GM18873 (cell line): ENCODE data around the gene GJD2.

Source experiments
- ATAC-seq: cut with Tn5 transposase; IDR thresholded peaks from one replicate; pipeline ENCODE4 v1.9.1; 2021; ENCODE audit warnings: mild to moderate bottlenecking, moderate library complexity, moderate number of reproducible peaks; ENCODE audit not compliant: unreplicated experiment, low FRiP score

The GJD2 gene

GRCh38 chr15:34754674-34755418 is at the start of gene GJD2:
GJD2 (minus strand) TSS chr15:34754998; CDS start chr15:34754488, 510 bp downstream.
- no peak for ATAC-seq

- ATAC-seq: no peak
These were observed 49.3 kb upstream of the GJD2 start for GRCh38 chr15:34804113-34804512.

- no peak for ATAC-seq
These were observed 48.3 kb upstream of the GJD2 start for GRCh38 chr15:34802803-34803750.

DNA sequence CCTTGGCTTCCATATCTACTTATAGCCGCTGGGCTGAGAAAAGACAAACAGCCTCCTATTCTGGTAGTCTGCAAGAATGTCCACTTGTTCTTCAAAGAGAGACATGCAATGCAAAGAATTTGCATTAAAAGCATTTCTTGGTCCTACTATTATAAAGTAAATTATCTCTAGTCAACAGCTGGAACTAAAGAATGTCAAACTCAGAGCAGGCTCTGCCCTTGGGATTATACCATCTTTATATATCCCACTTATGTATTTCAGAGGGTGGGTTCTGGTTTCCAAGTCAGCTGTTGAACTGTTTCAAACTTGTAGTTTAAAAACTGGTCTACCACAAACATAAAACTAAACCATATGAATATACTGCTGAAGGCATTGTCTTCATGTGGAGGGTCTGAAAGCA is 47.6 kb upstream of the GJD2 start:
- no peak for ATAC-seq

DNA sequence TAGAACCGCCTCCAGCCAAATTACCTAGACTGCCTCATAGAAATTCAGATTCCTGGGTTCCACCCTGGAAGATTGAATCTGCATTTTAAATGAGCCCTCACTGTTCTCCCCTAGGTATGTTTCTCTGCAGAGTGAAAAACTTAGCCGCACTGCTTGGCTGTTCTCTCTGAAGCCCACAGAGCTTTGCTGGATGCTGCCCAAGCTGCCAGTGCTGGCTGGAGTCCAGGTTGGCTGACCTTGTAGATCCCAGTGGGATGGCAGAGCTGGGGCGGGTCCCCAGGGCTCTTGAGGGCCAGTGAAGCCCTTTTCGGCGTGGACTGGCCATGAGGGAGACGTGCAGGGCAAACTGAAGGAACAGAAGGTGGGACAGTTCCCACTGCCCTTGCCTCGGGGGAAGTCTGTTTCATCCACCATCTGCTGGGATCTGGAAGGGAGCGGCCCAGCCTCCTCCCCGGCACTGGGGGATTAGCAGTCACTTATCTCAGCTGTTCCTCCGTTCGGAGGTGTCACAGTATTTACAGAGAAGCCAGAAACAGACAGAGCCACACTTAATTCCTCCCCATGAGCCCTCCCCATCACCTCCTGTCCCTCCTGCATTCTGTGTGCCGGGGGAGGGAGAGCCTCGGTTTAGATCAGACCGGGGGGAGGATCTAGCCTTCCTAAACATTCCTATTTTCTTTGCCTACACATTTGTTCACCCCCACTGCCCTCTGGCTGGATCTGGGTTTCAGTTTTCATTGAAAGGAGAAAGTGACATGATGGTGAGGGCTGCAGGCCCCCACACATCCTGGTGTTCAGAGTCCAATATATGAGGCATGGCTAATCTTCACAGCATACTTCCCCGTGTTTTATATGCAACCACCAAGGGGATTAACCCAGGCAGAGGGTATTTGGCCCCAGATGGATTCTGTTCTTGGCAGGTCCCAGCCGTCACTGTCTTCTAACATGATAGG is 44.6 kb upstream of the GJD2 start:
- ATAC-seq: no peak

- no peak for ATAC-seq
These were observed 42.1 kb upstream of the GJD2 start for GRCh38 chr15:34796847-34797435.

DNA sequence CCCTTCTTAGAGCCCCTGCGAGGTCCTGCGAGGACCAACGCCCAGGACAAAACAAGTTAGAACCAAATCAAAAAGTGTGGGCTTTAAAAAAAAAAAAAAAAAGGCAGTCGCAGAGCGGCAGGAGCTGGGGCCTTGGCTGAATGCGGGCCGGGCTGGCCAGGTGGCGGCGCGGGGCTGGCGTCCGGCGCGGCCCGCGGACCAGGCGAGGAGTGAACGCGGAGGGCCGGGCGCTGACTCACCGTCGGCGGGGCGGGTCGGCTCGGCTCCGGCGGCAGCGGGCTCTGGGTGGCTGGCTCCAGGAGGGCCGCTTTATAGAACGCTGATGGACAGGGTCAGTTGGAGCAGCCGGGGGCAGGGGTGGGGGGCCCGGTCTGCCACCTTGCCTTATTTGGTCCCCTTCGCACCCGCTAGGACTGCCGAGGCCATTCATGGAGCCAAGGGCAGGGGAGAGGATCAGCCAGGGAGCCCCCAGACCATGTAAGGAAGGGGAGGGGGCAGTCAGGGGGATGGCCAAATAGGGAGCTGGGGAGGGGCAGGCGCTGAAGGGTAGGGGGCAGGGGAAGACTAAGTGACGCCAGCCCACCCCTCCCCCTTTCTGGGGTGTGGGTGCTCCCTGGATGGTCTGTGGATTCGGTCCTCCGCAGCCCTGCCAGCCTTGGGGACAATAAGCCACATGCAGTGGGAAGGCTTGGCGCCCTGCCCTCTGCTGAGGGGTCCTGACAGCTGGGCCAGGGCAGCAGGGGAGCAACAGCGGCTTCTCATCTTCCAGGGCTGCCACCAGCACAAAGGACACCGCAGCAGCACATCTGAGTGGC is 40.7 kb upstream of the GJD2 start, which contains the start of gene ACTC1:
Gene ACTC1, minus strand, starts transcription at position 283 of the 815 bp plus-strand sequence. CDS start 741 bp downstream, outside the sequence.
- no peak for ATAC-seq

DNA sequence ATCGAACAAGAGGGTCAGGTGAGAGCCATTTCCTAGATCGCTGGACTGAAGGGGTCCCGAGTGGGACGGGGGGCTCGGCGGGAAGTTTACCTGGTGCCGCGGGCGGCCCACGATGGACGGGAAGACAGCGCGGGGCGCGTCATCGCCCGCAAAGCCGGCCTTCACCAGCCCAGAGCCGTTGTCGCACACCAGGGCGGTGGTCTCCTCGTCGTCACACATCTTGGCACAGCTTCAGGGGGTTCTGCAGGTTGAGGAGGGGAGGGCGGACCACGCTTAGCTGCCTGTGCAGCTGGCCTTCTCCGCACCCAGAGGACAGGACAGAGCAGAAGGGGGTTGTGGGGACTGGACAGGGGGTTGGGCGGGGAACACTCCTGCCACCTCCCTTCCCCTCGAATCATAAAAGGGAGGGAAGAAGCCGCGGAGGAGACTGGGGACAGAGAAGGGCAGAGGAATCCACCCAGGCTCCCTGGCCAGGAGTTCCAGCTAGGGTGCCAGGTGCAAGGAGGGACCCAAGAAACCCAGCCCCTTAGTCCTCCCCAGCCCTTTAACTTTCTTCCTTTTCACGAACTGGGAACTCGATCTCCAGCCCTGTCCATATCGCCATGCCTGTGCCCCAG is 39.9 kb upstream of the GJD2 start:
- no peak for ATAC-seq

DNA sequence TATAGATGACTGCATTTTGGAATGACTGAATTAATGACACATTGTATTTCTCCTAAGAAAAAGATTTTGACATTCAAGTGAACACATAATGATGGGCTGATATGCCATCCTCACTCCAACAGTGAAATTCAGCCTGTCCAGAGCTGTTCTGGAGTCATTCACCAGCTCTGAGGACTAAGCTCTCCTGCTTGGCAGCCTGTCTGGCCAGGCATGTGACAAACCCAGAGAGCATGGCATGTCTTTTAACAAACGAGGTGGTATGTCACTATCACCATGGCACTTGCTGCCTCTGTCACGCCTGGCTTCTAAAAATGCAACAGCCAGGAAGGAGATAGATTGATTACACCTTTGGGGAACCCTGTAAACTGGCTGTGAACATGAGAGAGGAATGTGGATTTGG is 39.1 kb upstream of the GJD2 start:
- no peak for ATAC-seq

- no peak for ATAC-seq
These were observed 38.3 kb upstream of the GJD2 start for GRCh38 chr15:34793071-34793470.

DNA sequence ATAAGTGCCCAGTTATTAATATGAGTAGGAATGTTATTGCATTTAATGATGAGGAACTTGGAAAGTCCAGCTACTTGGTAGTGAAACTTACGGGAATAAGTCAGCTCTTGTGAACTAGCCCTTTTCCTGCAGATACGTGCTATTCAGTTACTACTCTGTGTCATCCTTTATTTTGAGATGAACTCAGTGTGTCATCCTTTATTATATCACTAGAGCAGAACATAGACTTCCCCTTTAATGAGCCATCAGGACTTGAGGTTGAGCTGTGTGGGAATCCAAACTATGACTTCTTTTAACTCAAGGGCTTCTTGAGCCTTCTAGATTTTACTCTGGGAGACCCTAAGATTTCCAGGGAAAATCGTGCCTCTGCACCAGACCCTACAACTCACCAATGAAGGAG is 36.9 kb upstream of the GJD2 start:
- no peak for ATAC-seq

DNA sequence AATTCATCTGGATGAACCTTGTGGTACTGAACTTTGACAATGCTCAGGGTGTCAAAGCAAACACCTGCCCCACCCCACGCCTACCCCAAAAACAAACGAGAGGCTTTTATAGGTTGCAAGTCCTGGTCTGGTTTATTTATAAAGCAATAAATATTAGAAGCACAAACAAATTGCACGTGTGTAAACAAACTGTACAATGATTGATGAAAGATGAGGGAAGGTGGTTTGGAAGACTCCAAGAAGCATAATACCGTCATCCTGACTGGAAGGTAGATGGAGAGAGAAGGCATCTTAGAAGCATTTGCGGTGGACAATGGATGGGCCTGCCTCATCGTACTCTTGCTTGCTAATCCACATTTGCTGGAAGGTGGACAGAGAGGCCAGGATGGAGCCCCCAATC is 35.3 kb upstream of the GJD2 start:
- ATAC-seq: no peak

DNA sequence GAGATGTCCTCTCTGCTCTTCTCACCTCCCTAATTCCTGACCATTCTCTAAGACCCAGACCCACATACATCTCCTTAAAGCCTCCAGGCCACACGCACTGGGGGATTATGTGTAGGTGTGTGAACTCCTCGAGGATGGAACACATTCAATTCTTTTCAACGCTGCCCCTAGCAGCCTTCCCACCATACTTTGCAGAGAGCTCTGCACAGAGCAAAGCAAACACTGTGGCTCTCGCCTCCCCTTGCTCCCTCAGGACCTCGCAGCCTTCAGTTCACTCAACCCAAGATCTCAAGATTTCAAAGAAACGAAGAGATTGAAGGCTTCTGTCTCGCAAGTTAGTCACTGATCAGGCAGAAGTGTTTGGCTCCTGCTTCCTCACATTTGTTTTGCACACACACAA is 34.5 kb upstream of the GJD2 start:
- ATAC-seq: no peak

- no peak for ATAC-seq
These were observed 31.4 kb upstream of the GJD2 start for GRCh38 chr15:34786206-34786605.

DNA sequence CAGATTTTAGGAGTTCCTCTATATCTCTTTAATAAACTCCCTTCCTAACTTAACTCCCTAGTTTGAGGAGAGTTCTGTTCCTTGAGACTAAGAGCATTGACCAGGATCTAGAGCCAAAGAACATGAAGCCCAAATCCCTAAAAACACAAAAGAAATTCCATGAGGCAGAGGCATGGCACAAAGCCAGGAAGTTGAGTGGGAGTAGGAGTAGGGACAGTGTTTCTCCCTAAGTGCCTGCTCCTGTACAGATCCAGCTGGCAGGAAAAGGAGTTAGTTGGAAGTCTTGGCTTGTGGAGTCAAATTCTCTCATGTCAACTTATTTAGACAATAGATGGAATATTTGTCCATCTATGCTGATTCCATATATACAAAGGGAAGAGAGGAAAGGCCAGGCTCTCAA is 29.2 kb upstream of the GJD2 start:
- ATAC-seq: no peak

- ATAC-seq: no peak
These were observed 28.6 kb upstream of the GJD2 start for GRCh38 chr15:34783431-34783830.

DNA sequence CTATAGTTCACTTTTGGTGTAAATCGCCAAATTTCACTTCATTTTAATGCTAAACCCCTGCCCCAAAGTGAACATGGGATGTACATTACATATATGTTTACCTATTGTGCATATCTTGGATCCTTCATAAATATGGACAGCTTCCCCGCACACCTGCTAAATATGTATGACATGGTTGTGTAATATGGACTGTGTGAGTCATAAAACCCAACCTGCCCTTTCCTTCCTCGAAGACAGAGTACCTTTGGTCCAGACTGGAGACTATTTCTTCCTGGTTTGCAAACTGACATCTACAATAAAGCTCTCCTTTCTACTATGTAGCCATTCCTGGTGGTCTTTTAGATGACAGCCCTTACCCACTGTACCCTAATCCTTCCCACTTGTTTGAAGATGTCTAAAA is 28.1 kb upstream of the GJD2 start:
- ATAC-seq: no peak

DNA sequence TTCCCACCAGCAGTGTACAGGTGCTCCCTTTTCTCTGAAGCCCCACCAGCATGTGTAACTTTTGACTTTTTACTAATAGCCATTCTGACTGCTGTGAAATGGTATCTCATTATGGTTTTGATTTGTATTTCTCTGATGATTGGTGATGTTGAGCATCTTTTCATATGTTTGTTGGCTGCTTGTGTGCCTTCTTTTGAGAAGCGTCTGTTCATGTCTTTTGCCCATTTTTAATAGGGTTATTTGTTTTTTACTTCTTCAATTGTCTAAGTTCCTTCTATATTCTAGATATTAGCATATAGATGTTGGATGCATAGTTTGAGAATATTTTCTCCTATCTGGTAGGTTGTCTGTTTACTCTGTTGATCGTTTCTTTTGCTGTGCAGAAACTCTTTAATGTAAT is 25.9 kb upstream of the GJD2 start:
- ATAC-seq: no peak

- ATAC-seq: no peak
These were observed 21.9 kb upstream of the GJD2 start for GRCh38 chr15:34776606-34777105.
